ENCODE results near the gene TRAPPC14. TPM values are rescaled to one million over a fixed set of nuclear protein-coding genes. Genes with fewer than 3 reads are reported as not detected.
"Not testable (repeated sequence)": the region's sequence is repeated elsewhere in the genome, so short reads cannot be mapped to it uniquely, and the experiment has no call there.

The TRAPPC14 gene
- total and polyA plus RNA-seq, 7 donors: 3.9 to 39.3 (median 11.6) TPM

GRCh38 chr7:100132126-100132525, 26.4 kb downstream of the TRAPPC14 start:
- WGBS, 2 donors: 61 to 69% methylated on average over 7 of the region's 7 CpGs
- Histone ChIP-seq H3K4me3 (no peak overlapping the region), H3K4me1 (peaks cover 0 to 24% (median 14%) of the 10 kb centered on the region in 4 donors), H3K9me3 (no peaks in the 10 kb centered on the region), H3K27me3 (no peaks in the 10 kb centered on the region), H3K27ac (no peak overlapping the region), H3K36me3 (no peaks in the 10 kb centered on the region)
- DNase-seq: no peak
- TF ChIP-seq, protein P1, sequence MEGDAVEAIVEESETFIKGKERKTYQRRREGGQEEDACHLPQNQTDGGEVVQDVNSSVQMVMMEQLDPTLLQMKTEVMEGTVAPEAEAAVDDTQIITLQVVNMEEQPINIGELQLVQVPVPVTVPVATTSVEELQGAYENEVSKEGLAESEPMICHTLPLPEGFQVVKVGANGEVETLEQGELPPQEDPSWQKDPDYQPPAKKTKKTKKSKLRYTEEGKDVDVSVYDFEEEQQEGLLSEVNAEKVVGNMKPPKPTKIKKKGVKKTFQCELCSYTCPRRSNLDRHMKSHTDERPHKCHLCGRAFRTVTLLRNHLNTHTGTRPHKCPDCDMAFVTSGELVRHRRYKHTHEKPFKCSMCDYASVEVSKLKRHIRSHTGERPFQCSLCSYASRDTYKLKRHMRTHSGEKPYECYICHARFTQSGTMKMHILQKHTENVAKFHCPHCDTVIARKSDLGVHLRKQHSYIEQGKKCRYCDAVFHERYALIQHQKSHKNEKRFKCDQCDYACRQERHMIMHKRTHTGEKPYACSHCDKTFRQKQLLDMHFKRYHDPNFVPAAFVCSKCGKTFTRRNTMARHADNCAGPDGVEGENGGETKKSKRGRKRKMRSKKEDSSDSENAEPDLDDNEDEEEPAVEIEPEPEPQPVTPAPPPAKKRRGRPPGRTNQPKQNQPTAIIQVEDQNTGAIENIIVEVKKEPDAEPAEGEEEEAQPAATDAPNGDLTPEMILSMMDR (IDR thresholded peaks at IDR 0.05): no peak
- TF ChIP-seq POLR2AphosphoS5 (IDR thresholded peaks at IDR 0.05) (no peak), POLR2A (IDR thresholded peaks at IDR 0.05) (no peak), EP300 (IDR thresholded peaks at IDR 0.05) (no peak)
- intact Hi-C loops (cut with DNase I): loop anchor here (2.0 kb wide), 1 partner anchor 85 kb away; no protein-coding TSS in a partner anchor

- Histone ChIP-seq H3K9me3 (no peaks in the 10 kb centered on the region), H3K27me3 (no peaks in the 10 kb centered on the region), H3K27ac (no peak overlapping the region), H3K4me3 (no peak overlapping the region), H3K4me1 (peaks cover 0 to 28% (median 22%) of the 10 kb centered on the region in 4 donors), H3K36me3 (no peaks in the 10 kb centered on the region)
- DNase-seq: peak; percentile 89
- 5 to 13% methylated on average over 24 of the region's 24 CpGs for WGBS, 2 donors
- intact Hi-C loops (cut with DNase I): no loop called here
- TF ChIP-seq POLR2A (IDR thresholded peaks at IDR 0.05): no peak
- no peak for TF ChIP-seq EP300 (IDR thresholded peaks at IDR 0.05)
- TF ChIP-seq, protein P1 (IDR thresholded peaks at IDR 0.05): peak; percentile 73 to 92 (median 83)
Observed at GRCh38 chr7:100130608-100131453, 27.7 kb downstream of the TRAPPC14 start.

DNA sequence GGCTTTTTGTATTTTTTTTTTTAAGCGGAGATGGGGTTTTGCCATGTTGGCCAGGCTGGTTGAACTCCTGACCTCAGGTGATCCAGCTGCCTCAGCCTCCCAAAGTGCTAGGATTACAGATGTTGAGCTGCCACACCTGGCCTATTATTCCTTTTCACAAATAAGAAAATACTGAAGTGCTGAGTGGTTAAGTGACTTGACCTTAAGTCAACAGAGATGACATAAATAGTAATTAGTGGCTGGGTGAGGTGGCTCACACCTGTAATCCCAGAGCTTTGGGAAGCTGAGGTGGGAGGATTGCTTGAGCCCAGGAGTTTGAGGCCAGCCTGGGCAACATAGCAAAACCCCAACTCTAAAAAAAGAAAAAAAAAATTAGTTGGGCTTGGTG, 28.3 kb downstream of the TRAPPC14 start:
- peaks cover 0 to 33% (median 24%) of the 10 kb centered on the region in 4 donors for H3K4me1 ChIP-seq
- H3K4me3 ChIP-seq; DNase-seq; H3K27me3 ChIP-seq; H3K9me3 ChIP-seq; H3K36me3 ChIP-seq; intact Hi-C loops (cut with DNase I); H3K27ac ChIP-seq: not testable (repeated sequence)
- 94 to 98% methylated on average over 1 of the region's 1 CpG for WGBS, 2 donors

- peaks cover 0 to 33% (median 24%) of the 10 kb centered on the region in 4 donors for H3K4me1 ChIP-seq
Observed at GRCh38 chr7:100128637-100128963, 29.9 kb downstream of the TRAPPC14 start.

More at GRCh38 chr7:100128637-100128963, 29.9 kb downstream of the TRAPPC14 start:
- intact Hi-C loops (cut with DNase I): loop anchor here (5.0 kb wide), 2 partner anchors 136 to 211 kb away; partner anchors contain the start of gene TRIM4
- H3K4me3 ChIP-seq: no peak overlapping the region
- DNase-seq: no peak
- H3K27ac ChIP-seq: peak overlapping the region in 3 of 4 donors; percentile 93 to 95 (median 94)
- TF ChIP-seq POLR2A (IDR thresholded peaks at IDR 0.05) (no peak), POLR2AphosphoS5 (IDR thresholded peaks at IDR 0.05) (no peak), EP300 (IDR thresholded peaks at IDR 0.05) (no peak)
- TF ChIP-seq, protein P1 (IDR thresholded peaks at IDR 0.05): no peak
- peaks cover 0 to 4% (median 0%) of the 10 kb centered on the region in 4 donors for H3K36me3 ChIP-seq
- H3K27me3 ChIP-seq: no peaks in the 10 kb centered on the region
- WGBS, 2 donors: 39 to 56% methylated on average over 1 of the region's 1 CpG
- no peaks in the 10 kb centered on the region for H3K9me3 ChIP-seq

Data from sigmoid colon (tissue), 7 donors.